Sciatic nerve (tissue), 1 donor: ENCODE data around the gene NUDT11. TPM values are rescaled to one million over a fixed set of nuclear protein-coding genes. Genes with fewer than 3 reads are reported as not detected.

Source experiments
- total RNA-seq: library from RNA; stranded (reverse); fragmentation: NEBNext Ultra II Directional; extraction: Animal tissue kit (Norgen Biotek cat#: 25700); gene quantifications from one replicate; pipeline ENCODE4 v1.2.1, GENCODE V29; 2021
- donor health status: DM: no; HTN: no; CAD: no.

The NUDT11 gene
- total RNA-seq, 1 donor from 2014 or later, result 1.9 TPM

Other genes starting within 250 kb of the NUDT11 start
- 2.5 TPM for gene NUDT10, start 163.8 kb downstream of the NUDT11 start, total RNA-seq
- not detected for gene CENPVL3, start 122.3 kb upstream of the NUDT11 start, total RNA-seq
- gene CENPVL2, start 186.2 kb upstream of the NUDT11 start, total RNA-seq, result not detected
- gene CENPVL1, start 213.9 kb upstream of the NUDT11 start, total RNA-seq, result not detected
- 12.2 TPM for gene GSPT2, start 246.8 kb upstream of the NUDT11 start, total RNA-seq